GM12878 (cell line): ENCODE measurements around the gene C22orf31. TPM values are rescaled to one million over a fixed set of nuclear protein-coding genes. Genes with fewer than 3 reads are reported as not detected.

ENCODE experiments used
- ATAC-seq: fragments of 200-7000 bp; cut with Tn5 transposase; 3 replicates; pipeline ENCODE4 v1.9.1; 2020; ENCODE audit warnings: mild to moderate bottlenecking, moderate library complexity
- BruUV-seq: library from RNA; stranded (reverse); fragments of 400-500 nt; replicated peaks from 2 replicates; lab custom pipeline; 2021; lab: Mats Ljungman, UMichigan
- CTCF ChIA-PET: fragments of 300-600 bp; sonication (Branson Sonifier 250); formaldehyde crosslinking; extraction: SDS; loops from one replicate; lab custom pipeline; 2021; ENCODE audit warnings: inconsistent platforms; lab: Yijun Ruan, JAX
- POLR2A ChIA-PET: fragments of 350-600 bp; formaldehyde crosslinking; extraction: SDS; loops from one replicate; lab custom pipeline; 2021; ENCODE audit warnings: inconsistent platforms; lab: Charles Lee
- RAD21 ChIA-PET: fragments of 300-600 bp; sonication (Branson Sonifier 250); formaldehyde crosslinking; loops from one replicate; lab custom pipeline; 2023; ENCODE audit warnings: antibody characterized with exemption; ENCODE audit not compliant: unreplicated experiment; lab: Charles Lee
- SMC1A ChIA-PET: fragments of 300-600 bp; sonication (Branson Sonifier 250); formaldehyde crosslinking; loops from one replicate; lab custom pipeline; 2023; ENCODE audit not compliant: unreplicated experiment, uncharacterized antibody; lab: Charles Lee
- DNase-seq: peaks from one replicate; pipeline ENCODE4 v3.0.0-alpha.2; 2011; ENCODE audit warnings: low read depth, low spot score
- FAIRE-seq: peaks from 3 replicates; lab custom pipeline; 2011; peaks lifted over from hg19 to GRCh38; lab: Jason Lieb, UNC
- H2AFZ ChIP-seq: 2 replicates; pipeline ENCODE4 v1.6.0; 2011; ENCODE audit warnings: low read depth, low read length, control low read depth; ENCODE audit not compliant: control insufficient read depth
- H3K27ac ChIP-seq: 2 replicates; pipeline ENCODE4 v1.5.1; 2011; ENCODE audit warnings: control low read depth; ENCODE audit not compliant: control insufficient read depth, insufficient read depth
- H3K27me3 ChIP-seq, 2 experiments: replicated peaks in 1 of 2; 2 replicates each; pipeline versions ENCODE4 v1.6.0 to v1.6.1; 2011; ENCODE audit warnings: low read length in 1 of 2; ENCODE audit not compliant: control insufficient read depth in 2 of 2, insufficient read depth in 2 of 2
- H3K36me3 ChIP-seq, 2 experiments: 2 replicates each; pipeline ENCODE4 v1.5.1; 2011; ENCODE audit warnings: low read length in 1 of 2; ENCODE audit not compliant: control insufficient read depth in 2 of 2, insufficient read depth in 2 of 2
- H3K4me1 ChIP-seq: 2 replicates; pipeline ENCODE4 v1.6.1; 2011; ENCODE audit warnings: mild to moderate bottlenecking, low read length, moderate library complexity, mixed read lengths; ENCODE audit not compliant: control insufficient read depth, insufficient read depth
- H3K4me2 ChIP-seq: 2 replicates; pipeline ENCODE4 v1.6.0; 2011; ENCODE audit warnings: control low read depth; ENCODE audit not compliant: control insufficient read depth, insufficient read depth
- H3K4me3 ChIP-seq: fragments of 200-600 bp; sonication (generic); 2 replicates; pipeline ENCODE4 v1.5.1; 2016
- H3K79me2 ChIP-seq: 2 replicates; pipeline ENCODE4 v1.6.0; 2011; ENCODE audit warnings: low read length; ENCODE audit not compliant: control insufficient read depth, insufficient read depth
- H3K9ac ChIP-seq: 2 replicates; pipeline ENCODE4 v1.8.0; 2011; ENCODE audit warnings: low read length, control low read depth, mixed read lengths; ENCODE audit not compliant: control insufficient read depth, insufficient read depth
- H3K9me3 ChIP-seq: replicated peaks from 3 replicates; pipeline ENCODE4 v1.5.1; 2011; ENCODE audit warnings: mild to moderate bottlenecking, low read length; ENCODE audit not compliant: control insufficient read depth, insufficient read depth
- H4K20me1 ChIP-seq: 2 replicates; pipeline ENCODE4 v1.6.0; 2011; ENCODE audit not compliant: control insufficient read depth, insufficient read depth
- ATF7 ChIP-seq: fragments of 450-650 bp; IDR thresholded peaks from 2 replicates; pipeline ENCODE4 v1.6.1; 2016; ENCODE audit warnings: low read depth, mild to moderate bottlenecking
- BCL11A ChIP-seq: IDR thresholded peaks from 2 replicates; pipeline ENCODE4 v1.6.1; 2011; ENCODE audit warnings: low read depth, low read length
- BHLHE40 ChIP-seq, 2 experiments: fragments of 450-650 bp in 1 of 2; IDR thresholded peaks; 2 replicates each; pipeline ENCODE4 v1.6.1; 2011 to 2017; ENCODE audit warnings: low read depth in 2 of 2, borderline replicate concordance in 1 of 2, improper control_type of control experiment in 1 of 2, low read length in 1 of 2, mild to moderate bottlenecking in 1 of 2
- DPF2 ChIP-seq: fragments of 450-650 bp; IDR thresholded peaks from 2 replicates; pipeline ENCODE4 v1.6.1; 2017; ENCODE audit warnings: mild to moderate bottlenecking
- EGR1 ChIP-seq, 2 experiments: IDR thresholded peaks; 1 replicate in 1 of 2; 2 replicates in 1 of 2; pipeline ENCODE4 v1.6.1; 2011 to 2012; ENCODE audit warnings: low read depth in 2 of 2, low read length in 2 of 2, borderline replicate concordance in 1 of 2, mild to moderate bottlenecking in 1 of 2, moderate library complexity in 1 of 2
- IKZF1 ChIP-seq: fragments of 450-650 bp; conservative IDR thresholded peaks from 2 replicates; pipeline ENCODE4 v1.6.1; 2017; ENCODE audit warnings: antibody characterized with exemption, mild to moderate bottlenecking
- IKZF2 ChIP-seq, 2 experiments: fragments of 450-650 bp; IDR thresholded peaks; 2 replicates each; pipeline ENCODE4 v1.6.1; 2017; ENCODE audit warnings: mild to moderate bottlenecking in 2 of 2, moderate library complexity in 2 of 2
- MTA2 ChIP-seq: fragments of 450-650 bp; IDR thresholded peaks from 2 replicates; pipeline ENCODE4 v1.6.1; 2016; ENCODE audit warnings: low read depth, mild to moderate bottlenecking, moderate library complexity
- NBN ChIP-seq: fragments of 450-650 bp; IDR thresholded peaks from 2 replicates; pipeline ENCODE4 v1.6.1; 2016
- NR2F1 ChIP-seq: fragments of 450-650 bp; conservative IDR thresholded peaks from 2 replicates; pipeline ENCODE4 v1.6.1; 2017; ENCODE audit warnings: mild to moderate bottlenecking
- NRF1 ChIP-seq: conservative IDR thresholded peaks from 2 replicates; pipeline ENCODE4 v1.6.1; 2011; ENCODE audit warnings: mild to moderate bottlenecking, low read depth, low read length, improper control_type of control experiment
- RAD51 ChIP-seq: fragments of 450-650 bp; IDR thresholded peaks from 2 replicates; pipeline ENCODE4 v1.6.1; 2016; ENCODE audit warnings: moderate library complexity, mild to moderate bottlenecking, inconsistent platforms
- SMC3 ChIP-seq: IDR thresholded peaks from 2 replicates; pipeline ENCODE4 v1.6.1; 2011; ENCODE audit warnings: low read length, improper control_type of control experiment, borderline replicate concordance
- TBL1XR1 ChIP-seq: IDR thresholded peaks from 2 replicates; pipeline ENCODE4 v1.6.1; 2012; ENCODE audit warnings: low read depth, low read length, improper control_type of control experiment
- WGBS: methylation state at CpG from one replicate; pipeline ENCODE4 v1.1.6; 2016; ENCODE audit warnings: low lambda C conversion rate; ENCODE audit not compliant: insufficient replicate concordance, insufficient coverage; ENCODE audit errors: missing lambda C conversion rate; 5-methylcytosine and 5-hydroxymethylcytosine counted together
- in situ Hi-C: fragments of 300-500 bp; cut with MboI; formaldehyde crosslinking; loops from 9 replicates; pipeline ENCODE4 v1.14.3; 2018; ENCODE audit warnings: mixed read lengths
- intact Hi-C: fragments of 100-400 bp; cut with micrococcal nuclease; formaldehyde crosslinking; loops from one replicate; pipeline ENCODE4 v1.14.2; 2022; ENCODE audit not compliant: unreplicated experiment
- polyA plus RNA-seq, 11 experiments: library from polyadenylated mRNA; depleted of rRNA in 4 of 11; unstranded in 6 of 11; stranded (reverse) in 5 of 11; fragments of >200 nt; fragmentation: Nextera tagmentation in 4 of 11; fragmentation: Illumina TruSeq in 1 of 11; extraction: Ambion mirVana in 4 of 11; extraction: Trizol in 1 of 11; gene quantifications; 1 replicate in 1 of 11; 2 replicates in 10 of 11; pipeline versions ENCODE4 v1.2.1 to v1.2.3, GENCODE V29; 2011 to 2016; ENCODE audit warnings: inconsistent platforms in 2 of 11, missing spikeins in 2 of 11, low read depth in 1 of 11
- total RNA-seq, 4 experiments: library from RNA; depleted of rRNA in 3 of 4; stranded (reverse); fragments of >200 nt in 3 of 4; fragmentation: Illumina TruSeq in 1 of 4; extraction: Trizol in 1 of 4; gene quantifications; 2 replicates each; pipeline versions ENCODE4 v1.2.1 to v1.2.3, GENCODE V29; 2013 to 2021
- TF ChIP-seq, protein P1 (sequence below): fragments of 450-650 bp; IDR thresholded peaks from 2 replicates; pipeline ENCODE4 v1.6.1; 2017; ENCODE audit warnings: low read depth, mild to moderate bottlenecking, moderate library complexity
- TF ChIP-seq, protein P2 (sequence below): IDR thresholded peaks from 2 replicates; pipeline ENCODE4 v1.6.1; 2011; ENCODE audit warnings: low read depth, mild to moderate bottlenecking, low read length, moderate library complexity, borderline replicate concordance; ENCODE audit errors: extremely low read depth
- TF ChIP-seq, protein P3 (sequence below): fragments of 450-650 bp; IDR thresholded peaks from 2 replicates; pipeline ENCODE4 v1.6.1; 2017; ENCODE audit warnings: mild to moderate bottlenecking, moderate library complexity

C22orf31 gene
- total and polyA plus RNA-seq, 10 of the 15 experiments (the other 5 are each of a cell fraction or from before 2014, with no cell fraction given): not detected

DNA sequence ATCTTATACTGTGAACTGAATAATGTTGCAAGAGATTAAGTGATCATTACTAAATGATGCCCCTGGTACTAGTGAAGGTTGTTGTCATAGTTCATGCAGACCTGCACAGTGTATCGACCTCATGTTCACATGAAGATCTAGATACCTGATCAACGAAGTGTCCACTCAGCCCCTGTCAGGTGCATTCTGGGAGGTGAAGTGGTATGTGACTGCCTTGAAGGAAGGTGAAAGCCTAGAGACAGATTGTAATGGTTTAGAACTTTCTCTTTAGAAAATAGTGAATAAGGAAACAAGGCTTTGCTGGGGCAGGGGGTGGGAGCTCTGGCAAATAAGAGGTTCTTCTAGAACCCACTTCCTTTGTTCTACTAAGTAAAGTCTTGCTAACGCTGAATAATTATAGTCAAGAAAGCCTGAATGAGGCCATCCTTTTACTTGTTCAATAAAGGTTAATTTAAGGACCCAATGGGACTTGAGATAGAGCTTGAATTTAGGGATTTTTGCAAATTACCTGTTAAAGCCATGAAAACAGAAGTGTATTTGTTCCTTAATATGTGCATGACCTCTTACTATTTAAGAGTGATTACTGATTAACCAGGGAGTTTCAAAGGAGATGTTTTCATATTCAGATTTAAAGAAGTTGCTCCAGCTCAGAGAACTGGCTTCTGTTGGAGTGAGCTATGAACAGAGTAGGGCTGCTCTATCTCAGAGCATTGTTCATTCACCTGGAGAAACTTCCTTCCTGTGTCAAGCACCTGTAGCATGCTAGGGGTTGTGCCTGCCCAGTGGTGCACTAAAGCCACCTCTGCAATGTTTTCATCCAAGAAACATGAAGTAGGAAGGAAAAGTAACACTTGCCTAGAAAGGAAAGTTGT is 45.3 kb downstream of the C22orf31 start:
- Histone ChIP-seq H3K9me3 (no peaks in the 10 kb centered on the region; the same call in 2 of the 3 replicates), H4K20me1 (no peaks in the 10 kb centered on the region; the same call in 1 of the 2 replicates), H2AFZ (no peak overlapping the region), H3K36me3 (no peaks in the 10 kb centered on the region; a peak in 1 of 4 replicates), H3K4me2 (no peak overlapping the region), H3K4me3 (no peak overlapping the region), H3K27me3 (0 out of 4 replicates have a peak, but pooled peaks cover 0 to 2% of the 10 kb centered on the region in 2 experiments), H3K79me2 (no peaks in the 10 kb centered on the region), H3K9ac (no peak overlapping the region), H3K4me1 (no peaks in the 10 kb centered on the region), H3K27ac (no peak overlapping the region)
- ATAC-seq (peak; percentile 78), DNase-seq (peak; percentile 8), FAIRE-seq (no peak)
- in situ Hi-C loops (no loop called here), intact Hi-C loops (loop anchor here (5.0 kb wide), 1 partner anchor 109 kb away; no protein-coding TSS in a partner anchor)
- ChIA-PET SMC1A (interaction anchor here (0.7 to 4.7 kb wide), 24 partner anchors 10 to 138 kb away, joined by 3 to 44 read pairs (median 6); no protein-coding TSS in a partner anchor), CTCF (interaction anchor here (0.6 to 3.9 kb wide), 8 partner anchors 13 to 158 kb away, joined by 3 to 35 read pairs (median 4); no protein-coding TSS in a partner anchor), POLR2A (interaction anchor here (0.6 to 5.7 kb wide), 12 partner anchors 12 to 1103 kb away, joined by 3 to 27 read pairs (median 4); partner anchors contain the start of gene XBP1), RAD21 (interaction anchor here (0.5 to 4.4 kb wide), 18 partner anchors 9 to 112 kb away, joined by 3 to 49 read pairs (median 6); no protein-coding TSS in a partner anchor)
- WGBS: 33% methylated on average over 3 of the region's 3 CpGs
- BruUV-seq: no TSS peak
- TF ChIP-seq, protein P1, sequence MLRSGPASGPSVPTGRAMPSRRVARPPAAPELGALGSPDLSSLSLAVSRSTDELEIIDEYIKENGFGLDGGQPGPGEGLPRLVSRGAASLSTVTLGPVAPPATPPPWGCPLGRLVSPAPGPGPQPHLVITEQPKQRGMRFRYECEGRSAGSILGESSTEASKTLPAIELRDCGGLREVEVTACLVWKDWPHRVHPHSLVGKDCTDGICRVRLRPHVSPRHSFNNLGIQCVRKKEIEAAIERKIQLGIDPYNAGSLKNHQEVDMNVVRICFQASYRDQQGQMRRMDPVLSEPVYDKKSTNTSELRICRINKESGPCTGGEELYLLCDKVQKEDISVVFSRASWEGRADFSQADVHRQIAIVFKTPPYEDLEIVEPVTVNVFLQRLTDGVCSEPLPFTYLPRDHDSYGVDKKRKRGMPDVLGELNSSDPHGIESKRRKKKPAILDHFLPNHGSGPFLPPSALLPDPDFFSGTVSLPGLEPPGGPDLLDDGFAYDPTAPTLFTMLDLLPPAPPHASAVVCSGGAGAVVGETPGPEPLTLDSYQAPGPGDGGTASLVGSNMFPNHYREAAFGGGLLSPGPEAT: peak; percentile 63
- no peak for TF ChIP-seq TBL1XR1
- TF ChIP-seq EGR1 (IDR thresholded peaks at IDR 0.05; ENCODE audit: borderline replicate concordance in 1 of 2, low read depth in 2 of 2, low read length in 2 of 2): no peak
- TF ChIP-seq, protein P2, sequence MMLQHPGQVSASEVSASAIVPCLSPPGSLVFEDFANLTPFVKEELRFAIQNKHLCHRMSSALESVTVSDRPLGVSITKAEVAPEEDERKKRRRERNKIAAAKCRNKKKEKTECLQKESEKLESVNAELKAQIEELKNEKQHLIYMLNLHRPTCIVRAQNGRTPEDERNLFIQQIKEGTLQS: no peak
- peak; percentile 30; the same call in 1 of the 2 replicates for TF ChIP-seq IKZF1
- 0 out of 2 replicates have a peak, but pooled peaks have one; percentile 22 for TF ChIP-seq NBN
- peak; percentile 60 for TF ChIP-seq MTA2
- no peak for TF ChIP-seq BCL11A
- peak; percentile 84 for TF ChIP-seq RAD51
- no peak for TF ChIP-seq SMC3
- peak in 1 of 2 experiments; percentile 9; a peak in 1 of 4 replicates for TF ChIP-seq IKZF2 (IDR thresholded peaks at IDR 0.05)
- TF ChIP-seq, protein P3, sequence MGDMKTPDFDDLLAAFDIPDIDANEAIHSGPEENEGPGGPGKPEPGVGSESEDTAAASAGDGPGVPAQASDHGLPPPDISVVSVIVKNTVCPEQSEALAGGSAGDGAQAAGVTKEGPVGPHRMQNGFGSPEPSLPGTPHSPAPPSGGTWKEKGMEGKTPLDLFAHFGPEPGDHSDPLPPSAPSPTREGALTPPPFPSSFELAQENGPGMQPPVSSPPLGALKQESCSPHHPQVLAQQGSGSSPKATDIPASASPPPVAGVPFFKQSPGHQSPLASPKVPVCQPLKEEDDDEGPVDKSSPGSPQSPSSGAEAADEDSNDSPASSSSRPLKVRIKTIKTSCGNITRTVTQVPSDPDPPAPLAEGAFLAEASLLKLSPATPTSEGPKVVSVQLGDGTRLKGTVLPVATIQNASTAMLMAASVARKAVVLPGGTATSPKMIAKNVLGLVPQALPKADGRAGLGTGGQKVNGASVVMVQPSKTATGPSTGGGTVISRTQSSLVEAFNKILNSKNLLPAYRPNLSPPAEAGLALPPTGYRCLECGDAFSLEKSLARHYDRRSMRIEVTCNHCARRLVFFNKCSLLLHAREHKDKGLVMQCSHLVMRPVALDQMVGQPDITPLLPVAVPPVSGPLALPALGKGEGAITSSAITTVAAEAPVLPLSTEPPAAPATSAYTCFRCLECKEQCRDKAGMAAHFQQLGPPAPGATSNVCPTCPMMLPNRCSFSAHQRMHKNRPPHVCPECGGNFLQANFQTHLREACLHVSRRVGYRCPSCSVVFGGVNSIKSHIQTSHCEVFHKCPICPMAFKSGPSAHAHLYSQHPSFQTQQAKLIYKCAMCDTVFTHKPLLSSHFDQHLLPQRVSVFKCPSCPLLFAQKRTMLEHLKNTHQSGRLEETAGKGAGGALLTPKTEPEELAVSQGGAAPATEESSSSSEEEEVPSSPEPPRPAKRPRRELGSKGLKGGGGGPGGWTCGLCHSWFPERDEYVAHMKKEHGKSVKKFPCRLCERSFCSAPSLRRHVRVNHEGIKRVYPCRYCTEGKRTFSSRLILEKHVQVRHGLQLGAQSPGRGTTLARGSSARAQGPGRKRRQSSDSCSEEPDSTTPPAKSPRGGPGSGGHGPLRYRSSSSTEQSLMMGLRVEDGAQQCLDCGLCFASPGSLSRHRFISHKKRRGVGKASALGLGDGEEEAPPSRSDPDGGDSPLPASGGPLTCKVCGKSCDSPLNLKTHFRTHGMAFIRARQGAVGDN: peak; percentile 94
- TF ChIP-seq NRF1: no peak
- 0 out of 2 replicates have a peak, but pooled peaks have one; percentile 9 for TF ChIP-seq DPF2
- peak; percentile 30; the same call in 1 of the 2 replicates for TF ChIP-seq NR2F1
- peak in 1 of 2 experiments; percentile 62; a peak in 1 of 4 replicates for TF ChIP-seq BHLHE40 (IDR thresholded peaks at IDR 0.05; ENCODE audit: borderline replicate concordance in 1 of 2, low read depth in 2 of 2, low read length in 1 of 2)
- peak; percentile 54 for TF ChIP-seq ATF7
